Ramos (cell line): ENCODE data around the gene AGAP3.

Experiments
- in situ Hi-C: fragments of 300-500 bp; cut with MboI; formaldehyde crosslinking; loops from one replicate; pipeline ENCODE4 v1.14.3; 2022; ENCODE audit warnings: low sequenced_read_pairs; ENCODE audit not compliant: unreplicated experiment

The AGAP3 gene

GRCh38 chr7:151104411-151105235, 18.3 kb downstream of the AGAP3 start:
- in situ Hi-C loops, result loop anchor here (10.0 kb wide), 1 partner anchor 320 kb away; no protein-coding TSS in a partner anchor

- in situ Hi-C loops, result loop anchor here (10.0 kb wide), 1 partner anchor 323 kb away; no protein-coding TSS in a partner anchor
These were observed 21.6 kb downstream of the AGAP3 start for GRCh38 chr7:151107882-151108281.

- in situ Hi-C loops, result loop anchor here (10.0 kb wide), 1 partner anchor 325 kb away; no protein-coding TSS in a partner anchor
These were observed 23.1 kb downstream of the AGAP3 start for GRCh38 chr7:151109094-151110048.

GRCh38 chr7:151110236-151110940, 24.1 kb downstream of the AGAP3 start:
- in situ Hi-C loops, result no loop called here

GRCh38 chr7:151110941-151111645, 24.8 kb downstream of the AGAP3 start:
- in situ Hi-C loops, result no loop called here

- in situ Hi-C loops, result no loop called here
These were observed 27.3 kb downstream of the AGAP3 start for GRCh38 chr7:151113344-151114150.

GRCh38 chr7:151114151-151115090, 28.1 kb downstream of the AGAP3 start:
- in situ Hi-C loops, result no loop called here

- in situ Hi-C loops, result no loop called here
These were observed 29.0 kb downstream of the AGAP3 start for GRCh38 chr7:151115121-151115835.

GRCh38 chr7:151115836-151116418, 29.7 kb downstream of the AGAP3 start:
- in situ Hi-C loops, result no loop called here

- in situ Hi-C loops, result no loop called here
These were observed 30.5 kb downstream of the AGAP3 start for GRCh38 chr7:151116603-151117440.

GRCh38 chr7:151117565-151117964, 31.3 kb downstream of the AGAP3 start:
- in situ Hi-C loops, result no loop called here

- in situ Hi-C loops, result no loop called here
These were observed 32.1 kb downstream of the AGAP3 start for GRCh38 chr7:151118108-151119054.

GRCh38 chr7:151119055-151119415, 32.8 kb downstream of the AGAP3 start:
- in situ Hi-C loops, result no loop called here

- in situ Hi-C loops, result loop anchor here (10.0 kb wide), 1 partner anchor 185 kb away; no protein-coding TSS in a partner anchor
These were observed 33.6 kb downstream of the AGAP3 start for GRCh38 chr7:151119902-151120301.

GRCh38 chr7:151120896-151121295, 34.6 kb downstream of the AGAP3 start:
- in situ Hi-C loops, result loop anchor here (10.0 kb wide), 1 partner anchor 184 kb away; no protein-coding TSS in a partner anchor
